ENCODE data around the gene SND1. TPM values are rescaled to one million over a fixed set of nuclear protein-coding genes. Genes with fewer than 3 reads are reported as not detected.

SND1 gene
- total and polyA plus RNA-seq, 12 donors = 58.9 to 266 (median 132) TPM

- intact Hi-C loops (cut with DNase I) = no loop called here
- no peaks in the 10 kb centered on the region for H3K9me3 ChIP-seq (replicated peaks in 1 of 3)
- H3K27ac ChIP-seq = peak overlapping the region in 4 of 5 donors; percentile 34 to 82 (median 76)
- no peaks in the 10 kb centered on the region for H3K36me3 ChIP-seq (replicated peaks in 1 of 2)
- peak in 5 of 7 donors; percentile 52 to 64 (median 56) for DNase-seq
- no peak overlapping the region for H3K4me3 ChIP-seq
- peaks cover 22 to 29% of the 10 kb centered on the region in 2 donors for H3K4me1 ChIP-seq (replicated peaks in 1 of 2)
- no peaks in the 10 kb centered on the region for H3K27me3 ChIP-seq
- WGBS, 4 donors = 24 to 32% (median 27%) methylated on average over 3 of the region's 3 CpGs
- TF ChIP-seq POLR2A (IDR thresholded peaks at IDR 0.05) (no peak), CTCF (IDR thresholded peaks at IDR 0.05) (no peak)
Measured at GRCh38 chr7:127995156-127995880, 343.3 kb downstream of the SND1 start.

- intact Hi-C loops (cut with DNase I) = no loop called here
- H3K9me3 ChIP-seq (replicated peaks in 1 of 3) = no peaks in the 10 kb centered on the region
- DNase-seq = peak; percentile 50 to 77 (median 64)
- 21 to 29% (median 29%) methylated on average over 3 of the region's 3 CpGs for WGBS, 4 donors
- peaks cover 25 to 34% of the 10 kb centered on the region in 2 donors for H3K4me1 ChIP-seq (replicated peaks in 1 of 2)
- no peaks in the 10 kb centered on the region for H3K36me3 ChIP-seq (replicated peaks in 1 of 2)
- H3K27ac ChIP-seq = peak overlapping the region in 4 of 5 donors; percentile 34 to 82 (median 76)
- H3K27me3 ChIP-seq = no peaks in the 10 kb centered on the region
- H3K4me3 ChIP-seq = no peak overlapping the region
- TF ChIP-seq CTCF (IDR thresholded peaks at IDR 0.05) = no peak
- TF ChIP-seq POLR2A (IDR thresholded peaks at IDR 0.05) = peak in 1 of 2 donors; percentile 39
Measured at GRCh38 chr7:127995881-127996215, 343.9 kb downstream of the SND1 start.

GRCh38 chr7:127996253-127997071 lies 344.5 kb downstream of the SND1 start:
- Histone ChIP-seq H3K9me3 (replicated peaks in 1 of 3) (no peaks in the 10 kb centered on the region), H3K4me1 (replicated peaks in 1 of 2) (peaks cover 30 to 40% of the 10 kb centered on the region in 2 donors), H3K27me3 (no peaks in the 10 kb centered on the region), H3K36me3 (replicated peaks in 1 of 2) (no peaks in the 10 kb centered on the region), H3K27ac (peak overlapping the region in 4 of 5 donors; percentile 34 to 79 (median 62)), H3K4me3 (no peak overlapping the region)
- WGBS, 4 donors = 62 to 70% (median 66%) methylated on average over 11 of the region's 11 CpGs
- DNase-seq = no peak
- intact Hi-C loops (cut with DNase I) = no loop called here
- TF ChIP-seq CTCF (IDR thresholded peaks at IDR 0.05) = no peak
- TF ChIP-seq POLR2A (IDR thresholded peaks at IDR 0.05) = no peak

- Histone ChIP-seq H3K36me3 (replicated peaks in 1 of 2) (no peaks in the 10 kb centered on the region), H3K4me1 (replicated peaks in 1 of 2) (peaks cover 30 to 43% of the 10 kb centered on the region in 2 donors), H3K27ac (no peak overlapping the region), H3K27me3 (no peaks in the 10 kb centered on the region), H3K4me3 (no peak overlapping the region), H3K9me3 (replicated peaks in 1 of 3) (no peaks in the 10 kb centered on the region)
- TF ChIP-seq POLR2A (IDR thresholded peaks at IDR 0.05) (no peak), CTCF (IDR thresholded peaks at IDR 0.05) (no peak)
- intact Hi-C loops (cut with DNase I) = no loop called here
- WGBS, 4 donors = 88 to 97% (median 90%) methylated on average over 4 of the region's 4 CpGs
- DNase-seq = no peak
Measured at GRCh38 chr7:127997226-127997922, 345.4 kb downstream of the SND1 start.
